CD4-positive, alpha-beta T cell treated with Interleukin-21 for 1 hour (primary cell): ENCODE data around the gene COL4A2.

Source experiments
- DNase-seq: peaks from one replicate; pipeline ENCODE4 v3.0.0-alpha.2; 2020

COL4A2 gene

DNA sequence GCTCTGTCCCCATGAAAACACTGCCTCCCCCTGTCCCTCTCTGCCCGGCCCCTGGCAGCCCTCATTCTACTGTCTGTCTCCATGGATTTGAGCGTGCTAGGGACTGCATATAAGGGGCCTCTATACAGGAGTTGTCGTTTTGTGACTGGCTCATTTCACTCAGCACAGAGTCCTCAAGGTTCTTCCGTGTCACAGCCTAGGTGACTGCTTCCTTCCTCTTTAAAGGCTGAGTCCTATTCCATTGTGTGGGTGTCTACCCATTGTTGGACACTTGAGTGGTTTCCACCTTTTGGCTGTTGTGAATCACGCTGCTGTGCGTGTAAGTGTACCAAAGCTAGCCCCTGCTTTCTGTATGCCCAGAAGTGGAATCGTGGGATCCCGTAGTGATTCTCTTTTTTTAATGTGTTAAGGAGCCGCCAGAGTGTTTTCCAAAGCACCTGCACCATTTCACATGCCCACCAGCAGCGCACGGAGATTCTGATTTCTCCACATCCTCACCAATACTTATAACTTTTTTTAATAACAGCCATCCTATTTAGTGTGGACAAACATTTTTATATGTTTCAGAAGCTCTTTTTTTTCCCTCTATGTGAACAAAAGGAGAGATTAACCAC is 116.7 kb downstream of the COL4A2 start:
- no peak for DNase-seq

DNA sequence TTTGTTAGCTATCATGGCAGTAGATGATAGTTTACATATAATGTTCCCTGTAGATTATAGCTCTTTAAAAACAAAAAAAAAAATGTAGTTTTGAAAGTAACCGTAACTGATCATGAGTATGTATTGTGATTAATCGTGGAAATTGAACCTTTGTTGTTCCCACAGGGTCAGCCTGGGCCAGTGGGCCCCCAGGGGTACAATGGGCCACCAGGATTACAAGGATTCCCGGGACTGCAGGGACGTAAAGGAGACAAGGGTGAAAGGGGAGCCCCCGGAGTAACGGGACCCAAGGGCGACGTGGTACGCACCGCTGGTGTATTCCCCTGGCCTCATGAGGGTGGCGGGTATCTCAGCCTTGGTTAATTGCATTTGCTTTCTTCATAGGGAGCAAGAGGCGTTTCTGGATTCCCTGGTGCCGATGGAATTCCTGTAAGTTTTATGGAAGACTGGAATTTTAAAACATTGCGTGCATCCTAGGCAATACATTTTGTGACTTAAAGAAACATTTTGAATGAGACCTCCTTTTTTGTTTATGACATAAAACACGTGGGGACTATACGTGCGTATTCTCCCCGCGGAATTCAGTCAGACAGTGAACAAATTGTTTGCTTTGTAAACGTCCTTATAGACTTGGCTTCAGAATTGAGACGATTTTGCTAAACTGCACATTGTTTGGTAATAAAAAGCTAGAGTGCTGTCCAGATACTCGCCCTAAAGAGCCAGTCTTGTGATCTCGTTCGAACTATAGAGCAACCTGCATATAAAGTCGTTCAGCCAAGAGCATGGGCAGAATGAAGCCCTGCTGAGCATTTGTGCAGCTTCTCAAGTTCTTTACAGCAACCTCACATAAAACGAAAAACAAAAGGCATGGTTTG is 117.7 kb downstream of the COL4A2 start:
- no peak for DNase-seq

DNA sequence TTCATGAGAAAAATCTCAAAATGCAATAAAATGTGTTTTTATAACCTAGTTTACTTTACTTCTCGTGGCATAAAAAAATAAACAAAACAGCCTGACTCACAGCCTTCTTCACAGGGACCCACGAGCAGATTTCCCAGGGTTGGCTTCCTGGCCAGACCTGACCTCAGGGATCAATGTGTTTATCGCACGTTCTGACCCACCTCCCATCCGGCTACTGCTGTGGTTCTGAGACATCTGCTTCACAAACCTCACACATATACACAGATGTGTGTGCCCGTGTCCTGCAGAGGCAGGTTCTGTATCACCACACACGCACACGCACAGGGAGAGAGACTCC is 118.3 kb downstream of the COL4A2 start:
- no peak for DNase-seq

DNA sequence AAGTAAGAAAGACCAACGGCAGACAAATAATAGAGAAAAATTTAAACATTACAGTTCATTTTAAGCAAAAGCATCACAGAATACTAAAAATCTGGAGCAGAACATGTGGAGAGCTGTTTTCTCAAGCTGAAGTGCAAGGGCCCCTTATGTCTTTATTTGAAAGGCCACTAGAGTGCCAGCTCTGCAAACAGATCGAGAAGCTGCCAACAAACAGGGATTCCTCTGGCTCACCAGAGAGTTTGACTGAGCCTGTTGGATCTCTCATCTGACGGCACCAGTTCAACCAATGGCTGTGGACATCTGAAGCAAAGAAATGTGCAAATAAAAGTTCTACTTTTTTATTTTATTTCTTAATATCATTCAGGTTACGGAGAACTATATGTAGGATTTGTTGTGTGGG is 119.7 kb downstream of the COL4A2 start:
- DNase-seq, result no peak

DNA sequence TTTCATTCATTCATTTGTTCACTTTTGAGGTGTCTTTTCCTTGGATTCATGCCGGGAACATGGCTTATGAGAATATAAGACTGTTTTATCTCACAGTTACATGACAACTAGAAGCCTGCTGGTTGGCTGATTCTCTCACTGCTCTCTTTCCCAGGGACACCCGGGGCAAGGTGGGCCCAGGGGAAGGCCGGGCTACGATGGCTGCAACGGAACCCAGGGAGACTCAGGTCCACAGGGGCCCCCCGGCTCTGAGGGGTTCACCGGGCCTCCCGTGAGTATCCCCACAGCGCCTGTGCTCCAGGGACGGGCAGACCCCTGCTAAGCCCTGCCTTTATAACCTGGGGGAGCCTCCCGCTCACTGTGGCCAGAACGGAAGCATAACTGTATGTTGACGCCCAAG is 121.2 kb downstream of the COL4A2 start:
- DNase-seq, result no peak

DNA sequence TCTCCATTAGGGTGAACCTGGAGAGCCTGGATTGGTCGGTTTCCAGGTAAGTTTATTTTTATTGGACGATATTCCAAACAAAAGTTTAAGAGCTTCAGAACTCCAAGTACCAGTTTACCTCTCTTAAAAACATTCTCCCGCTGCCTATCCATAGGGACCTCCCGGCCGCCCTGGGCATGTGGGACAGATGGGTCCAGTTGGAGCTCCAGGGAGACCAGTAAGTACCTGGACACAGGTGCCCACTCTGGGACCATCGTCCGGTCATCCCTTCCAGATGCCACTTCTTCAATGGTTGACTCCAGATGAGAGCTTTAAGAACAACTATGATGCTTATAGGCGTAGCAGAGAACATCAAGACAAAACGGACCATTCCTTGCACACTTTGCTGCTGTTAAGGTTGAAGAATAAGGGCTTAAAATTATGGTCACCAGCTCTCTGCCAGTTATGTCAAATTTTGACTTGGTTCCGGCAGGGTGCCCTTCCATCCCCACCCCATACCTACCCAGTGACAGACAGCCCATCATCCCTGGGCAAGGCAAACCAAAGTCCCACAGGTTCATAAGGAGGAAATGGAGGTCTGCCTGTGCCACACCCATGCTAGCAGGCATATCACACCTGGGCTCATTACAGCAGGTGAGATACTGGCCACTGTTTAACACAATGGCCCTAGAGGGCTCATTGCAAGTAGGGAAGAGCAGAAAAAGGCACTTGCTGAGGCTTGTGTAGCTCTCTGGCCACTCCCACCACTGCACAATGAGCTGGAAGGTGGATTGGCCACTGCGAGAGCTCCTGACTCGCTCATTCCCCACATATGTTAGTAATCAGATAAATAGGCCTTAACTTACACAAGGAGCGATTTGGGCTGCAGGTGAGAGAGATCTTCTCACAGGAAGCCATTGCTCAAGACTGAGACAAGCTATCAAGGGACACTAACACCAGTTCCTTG is 123.6 kb downstream of the COL4A2 start:
- DNase-seq, result no peak

DNA sequence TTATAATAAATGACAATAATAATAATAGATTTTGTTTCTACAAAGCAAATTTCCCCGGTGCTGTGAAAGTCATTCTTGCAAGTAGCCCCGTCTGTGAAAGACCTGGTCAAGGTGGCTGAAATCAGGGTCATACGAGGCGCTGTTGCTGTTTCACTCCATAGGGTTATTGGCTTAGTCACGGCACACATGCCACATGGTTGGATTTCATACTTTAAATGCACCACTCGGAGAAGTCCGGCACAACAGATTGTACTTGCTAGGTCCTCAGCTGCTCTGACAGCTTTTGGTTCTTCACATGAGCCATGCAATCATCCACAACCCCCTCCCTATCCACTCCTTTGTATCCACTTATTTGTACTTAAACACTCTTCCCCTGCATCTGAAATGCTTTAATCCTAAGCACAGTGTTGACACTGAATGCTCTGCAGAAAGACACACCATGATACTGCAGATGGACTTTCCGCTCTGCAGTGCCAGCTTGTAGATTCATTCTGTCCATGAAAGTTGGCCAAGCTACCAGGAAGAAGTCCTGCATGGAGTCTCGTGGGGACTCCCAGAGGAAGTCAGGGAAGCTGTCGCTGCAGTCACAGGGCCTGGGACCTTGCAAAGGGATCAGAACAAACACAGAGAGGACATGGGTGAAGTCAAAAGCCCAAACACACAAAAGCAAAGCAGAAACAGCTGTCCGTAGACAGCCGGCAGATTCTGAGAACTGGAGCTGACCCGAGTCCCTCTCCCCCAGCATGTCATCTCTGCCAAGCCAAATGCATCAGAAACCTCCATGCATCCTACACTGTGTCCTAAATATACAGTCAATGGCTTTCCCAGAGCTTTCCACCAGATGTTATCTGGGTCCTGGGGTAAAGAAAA is 124.6 kb downstream of the COL4A2 start:
- DNase-seq, result no peak

DNA sequence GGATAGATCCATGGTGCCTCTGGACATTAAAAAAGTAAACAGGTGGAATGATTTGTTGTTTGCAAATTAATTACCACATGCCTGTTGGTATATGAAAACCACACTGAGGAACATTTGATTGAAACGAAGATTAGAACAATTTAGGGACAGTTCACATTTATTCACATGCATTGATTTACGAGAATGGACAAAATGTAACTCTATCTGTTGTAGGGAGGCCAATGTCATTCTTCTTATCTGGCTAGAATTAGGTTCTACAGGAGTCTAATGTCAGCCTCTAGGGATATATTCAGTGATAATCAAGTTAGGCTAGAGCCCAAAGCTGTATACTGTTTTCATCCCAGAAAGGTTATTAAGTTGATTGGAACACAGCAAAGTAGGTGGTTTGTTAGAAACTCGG is 125.4 kb downstream of the COL4A2 start:
- no peak for DNase-seq

DNA sequence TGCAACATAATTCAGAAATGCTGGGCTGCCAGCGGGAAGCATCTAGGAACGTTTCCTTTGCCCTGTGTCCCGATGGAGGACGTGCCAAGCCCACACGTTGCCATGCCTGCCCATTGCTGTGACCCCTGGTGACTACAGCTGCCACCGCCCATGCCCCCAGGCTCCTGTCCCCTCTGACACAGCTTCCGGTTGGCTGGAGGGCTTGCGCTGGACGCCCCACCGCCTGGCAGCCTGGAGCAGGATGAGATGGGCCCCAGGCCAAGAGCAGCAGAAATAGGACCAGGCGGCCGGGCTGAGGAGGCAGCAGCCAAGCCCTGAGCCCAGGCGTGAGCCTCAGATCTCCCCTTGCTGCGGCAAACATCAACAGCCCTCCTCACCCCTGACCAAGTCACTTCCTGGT is 125.9 kb downstream of the COL4A2 start:
- DNase-seq, result no peak

DNA sequence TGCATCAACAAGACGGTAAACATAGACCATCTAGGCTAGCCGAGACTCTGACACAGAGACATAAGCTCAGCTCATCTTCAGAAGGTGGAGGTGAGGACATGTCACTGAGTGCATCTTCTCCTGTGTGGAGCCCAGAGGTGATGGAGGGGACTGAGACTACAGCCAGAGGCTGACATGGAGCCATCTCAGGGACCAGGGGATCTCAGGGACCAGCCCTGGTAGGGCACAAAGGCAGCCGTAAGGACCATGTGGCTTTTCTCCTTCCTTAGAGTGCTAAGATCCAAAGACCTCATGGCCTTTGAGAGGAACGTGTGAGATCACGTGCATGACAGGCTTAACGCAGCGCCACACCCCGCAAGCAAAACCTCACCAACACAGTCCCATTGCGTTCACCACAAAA is 127.5 kb downstream of the COL4A2 start:
- DNase-seq, result no peak

DNA sequence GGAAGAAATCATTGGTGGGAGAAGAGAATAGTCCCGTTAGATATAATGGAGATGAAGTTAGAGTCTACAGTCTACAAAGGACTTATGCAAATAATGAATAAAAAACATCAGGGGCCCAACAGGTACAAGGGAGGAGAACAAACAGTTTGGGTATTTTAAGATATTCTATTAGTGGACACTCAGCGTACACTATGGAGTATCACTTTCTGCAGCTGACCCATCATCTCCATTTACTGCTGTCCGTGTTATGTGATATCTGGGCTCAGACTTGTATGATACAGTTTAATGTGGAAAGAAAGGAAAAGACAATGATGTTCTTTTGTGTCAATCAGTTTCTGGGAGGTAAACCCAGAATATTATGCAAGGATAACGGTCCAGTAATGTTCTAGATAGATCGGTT is 128.2 kb downstream of the COL4A2 start:
- no peak for DNase-seq

DNA sequence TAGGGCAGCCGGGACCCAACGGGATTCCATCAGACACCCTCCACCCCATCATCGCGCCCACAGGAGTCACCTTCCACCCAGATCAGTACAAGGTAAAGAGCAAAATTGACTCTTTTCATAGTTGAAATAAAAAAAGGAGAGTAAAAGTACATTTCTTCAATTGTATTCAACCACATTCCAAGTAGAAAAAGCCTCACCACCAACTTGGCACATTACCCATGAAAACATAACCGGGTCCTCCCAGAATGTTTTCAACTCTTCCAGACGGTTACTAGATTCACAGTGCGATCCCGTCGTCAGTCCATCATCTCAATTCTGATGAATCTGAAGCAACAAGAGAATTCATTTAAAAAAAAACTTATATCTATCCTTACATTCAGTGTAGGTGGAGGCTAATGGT is 129.2 kb downstream of the COL4A2 start:
- no peak for DNase-seq

DNA sequence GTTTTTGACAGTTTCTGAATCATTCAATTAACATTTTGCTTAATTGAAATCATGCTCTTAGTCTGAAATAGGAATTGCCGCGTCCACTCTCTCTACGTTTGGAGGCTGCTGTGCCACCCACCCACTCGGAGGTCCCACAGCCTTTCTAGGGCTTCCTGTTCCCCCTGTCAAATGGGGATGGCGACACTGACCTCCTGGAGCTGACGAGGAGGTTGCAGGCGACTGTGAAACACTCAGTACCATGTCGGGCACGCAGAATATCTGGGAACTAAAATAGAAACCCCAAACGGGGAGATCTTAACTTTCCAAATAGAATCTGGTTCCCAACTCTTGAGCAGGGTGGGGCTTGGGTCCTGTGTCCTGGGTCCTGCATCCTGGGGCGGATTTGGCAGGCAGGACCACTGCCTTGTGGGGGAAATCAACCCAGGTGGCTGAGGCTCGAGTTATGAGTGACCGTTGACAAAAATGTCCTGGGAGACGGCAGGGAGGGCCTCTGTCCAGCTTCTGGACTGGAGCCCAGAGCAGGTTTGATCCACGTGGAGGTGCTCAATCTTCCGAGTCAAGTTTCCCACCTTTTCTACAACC is 129.8 kb downstream of the COL4A2 start:
- no peak for DNase-seq

DNA sequence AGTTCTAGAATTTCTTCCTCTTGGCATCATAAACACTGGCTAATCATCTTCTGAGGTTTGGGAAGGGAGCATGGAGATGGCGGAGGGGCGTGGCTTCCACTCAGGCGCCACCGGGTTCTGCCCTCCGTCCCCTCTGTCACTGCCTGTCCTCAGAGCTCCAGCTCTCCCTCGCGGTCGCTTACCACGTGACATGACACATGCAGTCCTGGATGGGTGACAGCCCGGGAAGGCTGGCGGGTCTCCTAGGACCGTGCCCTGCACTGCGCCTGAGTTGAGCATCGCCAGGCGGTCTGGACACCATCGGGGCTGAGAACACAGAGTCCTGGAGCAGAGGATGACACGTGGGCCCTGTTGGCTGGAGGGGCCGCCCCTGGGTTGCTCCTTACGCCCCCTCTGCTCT is 131.1 kb downstream of the COL4A2 start:
- DNase-seq, result no peak

DNA sequence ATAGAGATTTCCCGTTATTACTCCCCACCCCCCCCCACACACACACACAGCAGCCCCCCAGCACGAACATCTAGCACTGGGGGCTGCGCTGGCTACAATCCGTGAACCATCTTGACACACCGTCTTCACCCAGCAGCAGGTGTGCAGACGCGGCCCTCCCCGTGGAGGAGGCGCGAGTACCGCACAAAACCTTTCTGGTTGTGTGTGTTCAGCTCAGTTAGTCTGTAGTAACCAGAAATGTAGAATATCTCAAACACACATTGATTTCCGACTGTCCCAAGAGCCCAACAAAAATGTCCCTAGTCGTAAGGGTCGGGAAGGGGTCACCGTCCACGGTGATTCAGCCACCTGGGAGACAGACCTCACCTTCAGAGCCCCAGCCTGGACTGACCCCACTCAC is 131.7 kb downstream of the COL4A2 start:
- no peak for DNase-seq

DNA sequence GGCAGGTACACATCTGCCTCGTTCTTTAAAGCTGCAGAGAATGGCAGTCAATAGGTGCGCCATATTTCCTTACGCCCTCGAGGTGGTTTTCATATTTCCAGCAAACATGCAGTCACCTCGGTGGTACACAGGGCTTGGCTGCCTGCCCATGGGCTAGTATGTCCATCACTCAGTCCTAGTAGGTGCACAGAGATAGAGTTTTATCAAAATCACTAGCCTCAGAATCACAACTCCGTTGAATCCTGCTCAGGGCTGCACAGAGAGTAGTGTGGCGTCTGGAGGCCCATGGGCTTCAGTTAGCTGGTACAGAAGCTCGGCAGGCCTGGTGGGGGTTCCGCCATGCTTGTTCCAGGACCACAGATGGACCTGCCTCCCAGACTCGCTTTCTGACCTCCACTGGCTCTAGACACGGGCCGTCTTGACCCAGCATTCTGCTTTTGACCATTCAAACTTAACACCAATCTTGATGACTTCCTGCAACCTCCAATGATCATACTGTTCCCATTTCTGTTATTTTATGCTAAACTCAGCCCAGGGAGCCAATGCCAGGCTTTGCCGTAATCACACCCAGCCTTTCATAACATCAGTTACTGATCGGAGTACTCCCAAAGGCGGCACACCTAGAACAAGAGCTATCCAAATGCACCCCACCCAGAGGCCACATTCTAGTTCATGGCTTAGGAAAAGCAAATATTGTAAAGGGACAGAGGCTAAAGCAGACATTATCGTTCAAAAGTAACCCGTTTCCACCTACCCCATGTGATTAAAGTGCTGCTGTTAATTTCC is 134.1 kb downstream of the COL4A2 start:
- no peak for DNase-seq

DNA sequence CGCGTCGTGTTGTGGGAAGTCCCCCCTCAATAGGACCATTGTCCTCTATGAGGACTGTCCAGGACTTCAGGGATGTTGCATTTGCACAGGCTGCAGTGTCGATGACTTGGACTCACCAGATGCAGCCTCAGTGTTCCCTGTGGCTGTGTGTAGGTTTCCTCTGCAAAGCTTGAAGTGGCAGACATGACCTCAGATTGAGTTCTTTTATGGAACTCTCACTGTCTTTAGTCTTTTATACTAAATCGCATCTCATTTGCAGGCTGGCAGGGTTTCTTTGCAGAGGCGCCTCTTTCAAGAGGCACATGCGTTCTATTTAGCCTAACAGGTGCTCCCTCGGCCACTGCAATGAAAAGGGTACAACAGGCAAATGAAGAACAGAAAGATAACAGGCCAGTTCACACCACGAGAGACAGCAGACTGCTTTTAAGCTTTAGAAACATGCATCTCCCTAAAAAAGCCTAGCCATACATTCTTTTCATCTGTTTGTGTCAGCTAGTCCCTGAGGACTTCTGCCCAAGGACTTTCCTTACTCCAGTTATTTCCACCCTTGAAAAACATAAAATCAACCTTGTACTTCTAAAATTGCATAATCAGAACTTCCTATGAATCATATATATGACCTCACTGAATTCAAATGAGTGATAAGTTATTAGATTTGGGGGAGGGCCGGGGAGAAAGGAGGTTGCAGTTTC is 136.0 kb downstream of the COL4A2 start:
- DNase-seq, result no peak

DNA sequence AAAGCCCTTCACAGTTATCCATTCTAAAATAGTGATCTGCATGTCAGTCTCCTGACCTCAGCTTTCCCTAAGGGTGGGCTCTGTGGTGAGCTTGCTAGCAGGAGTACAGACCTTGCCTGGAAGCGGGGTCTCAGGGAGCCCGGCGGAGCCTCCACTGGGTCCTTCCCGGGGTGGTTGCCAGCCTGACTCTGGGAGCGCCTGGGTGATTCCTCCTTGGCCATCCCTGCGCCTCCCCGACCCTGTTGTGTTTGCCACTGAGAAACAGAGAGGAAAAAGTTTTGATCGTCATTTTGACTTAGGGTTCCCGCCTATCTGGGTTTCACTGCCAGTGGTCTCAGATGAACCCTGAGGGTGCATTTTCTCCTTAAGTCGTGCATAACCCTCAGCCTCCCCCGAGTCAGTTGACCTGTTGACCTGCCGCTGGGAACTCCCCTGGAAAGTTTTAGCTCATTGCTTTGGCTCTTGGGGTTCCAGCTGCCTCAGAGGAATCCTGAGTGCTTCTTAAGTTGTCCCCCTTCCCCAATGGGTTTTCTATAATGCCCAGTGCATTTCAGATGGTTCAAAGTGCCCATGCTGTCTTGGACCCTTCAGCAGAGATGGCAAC is 136.6 kb downstream of the COL4A2 start:
- DNase-seq, result no peak

DNA sequence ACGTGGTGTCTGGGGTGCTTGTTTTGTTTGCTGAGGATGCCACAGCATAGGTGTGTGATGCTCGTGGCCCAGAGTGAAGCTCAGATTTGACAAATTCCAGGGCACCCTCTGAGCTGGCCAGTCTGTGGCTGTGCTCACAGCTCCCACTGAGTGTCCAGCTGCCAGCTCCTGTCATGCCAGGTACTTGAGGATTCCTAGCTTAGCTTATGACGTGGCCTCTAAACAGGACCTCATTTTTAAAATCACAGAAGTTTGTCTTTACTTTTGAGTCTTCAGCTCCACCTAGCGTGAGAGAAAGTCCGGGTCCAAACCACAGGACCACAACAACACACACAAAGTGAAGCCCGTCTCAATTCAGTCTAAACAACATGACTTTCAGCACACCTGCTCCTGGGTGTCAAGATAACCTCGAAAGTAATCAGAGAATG is 137.2 kb downstream of the COL4A2 start:
- DNase-seq, result no peak

DNA sequence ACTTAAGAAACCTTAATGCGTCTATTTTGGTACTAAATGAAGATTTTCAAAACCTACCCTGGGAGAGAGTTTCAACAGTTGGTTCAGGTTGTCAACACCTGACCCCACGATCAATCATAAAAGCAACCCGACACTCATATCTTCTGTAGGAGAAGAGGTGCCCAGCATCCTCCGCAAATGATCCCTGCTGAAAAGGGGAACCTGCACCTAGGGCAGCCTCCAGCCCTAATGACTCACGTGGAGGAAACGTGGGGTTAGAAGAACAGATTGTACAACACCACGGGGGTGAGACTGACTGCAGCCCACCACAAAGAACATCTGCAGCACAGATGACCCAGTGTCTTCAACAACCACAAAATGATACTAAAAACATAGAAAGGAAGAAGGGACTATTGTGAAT is 138.1 kb downstream of the COL4A2 start:
- DNase-seq, result no peak
